Measurements from ENCODE around the gene NAGLU.
A peak's percentile ranks its signal among the peaks of the same experiment; 100 is the strongest.

NAGLU gene

GRCh38 chr17:42527932-42528331 lies 8.1 kb upstream of the NAGLU start:
- H3K4me3 ChIP-seq (ENCODE audit: low read depth, low read length) = no peak overlapping the region
- TF ChIP-seq CTCF (IDR thresholded peaks at IDR 0.05; ENCODE audit: borderline replicate concordance, insufficient read depth, low read depth, low read length) = no peak

- TF ChIP-seq CTCF (IDR thresholded peaks at IDR 0.05; ENCODE audit: borderline replicate concordance, insufficient read depth, low read depth, low read length) = no peak
- H3K4me3 ChIP-seq (ENCODE audit: low read depth, low read length) = no peak overlapping the region
These were observed 7.0 kb upstream of the NAGLU start for GRCh38 chr17:42529061-42529460.

GRCh38 chr17:42530952-42531454 lies 5.0 kb upstream of the NAGLU start:
- TF ChIP-seq CTCF (IDR thresholded peaks at IDR 0.05; ENCODE audit: borderline replicate concordance, insufficient read depth, low read depth, low read length) = no peak

GRCh38 chr17:42531455-42532354 lies 4.3 kb upstream of the NAGLU start:
- peak overlapping the region; percentile 48 for H3K4me3 ChIP-seq (ENCODE audit: low read depth, low read length)
- peak; percentile 59 for TF ChIP-seq CTCF (IDR thresholded peaks at IDR 0.05; ENCODE audit: borderline replicate concordance, insufficient read depth, low read depth, low read length)

More at GRCh38 chr17:42530952-42531454, 5.0 kb upstream of the NAGLU start:
- no peak overlapping the region for H3K4me3 ChIP-seq (ENCODE audit: low read depth, low read length)

- no peak for TF ChIP-seq CTCF (IDR thresholded peaks at IDR 0.05; ENCODE audit: borderline replicate concordance, insufficient read depth, low read depth, low read length)
These were observed 640 bp upstream of the NAGLU start for GRCh38 chr17:42535155-42536047.

GRCh38 chr17:42536372-42537155 lies 523 bp downstream of the NAGLU start:
- no peak for TF ChIP-seq CTCF (IDR thresholded peaks at IDR 0.05; ENCODE audit: borderline replicate concordance, insufficient read depth, low read depth, low read length)
- H3K4me3 ChIP-seq (ENCODE audit: low read depth, low read length) = peak overlapping the region; percentile 52

More at GRCh38 chr17:42535155-42536047, 640 bp upstream of the NAGLU start:
- peak overlapping the region; percentile 52 for H3K4me3 ChIP-seq (ENCODE audit: low read depth, low read length)

Data from GM12875 (cell line).